GM20000 (cell line): ENCODE results near the gene ABTB1.

Experiments
- DNase-seq: peaks from one replicate; pipeline ENCODE4 v3.0.0; 2012; ENCODE audit warnings: low spot score
- CTCF ChIP-seq: IDR thresholded peaks from 2 replicates; pipeline ENCODE4 v1.5.1; 2012; ENCODE audit warnings: mild to moderate bottlenecking, control low read depth; ENCODE audit errors: extremely low read depth, missing control alignments

The ABTB1 gene

DNA sequence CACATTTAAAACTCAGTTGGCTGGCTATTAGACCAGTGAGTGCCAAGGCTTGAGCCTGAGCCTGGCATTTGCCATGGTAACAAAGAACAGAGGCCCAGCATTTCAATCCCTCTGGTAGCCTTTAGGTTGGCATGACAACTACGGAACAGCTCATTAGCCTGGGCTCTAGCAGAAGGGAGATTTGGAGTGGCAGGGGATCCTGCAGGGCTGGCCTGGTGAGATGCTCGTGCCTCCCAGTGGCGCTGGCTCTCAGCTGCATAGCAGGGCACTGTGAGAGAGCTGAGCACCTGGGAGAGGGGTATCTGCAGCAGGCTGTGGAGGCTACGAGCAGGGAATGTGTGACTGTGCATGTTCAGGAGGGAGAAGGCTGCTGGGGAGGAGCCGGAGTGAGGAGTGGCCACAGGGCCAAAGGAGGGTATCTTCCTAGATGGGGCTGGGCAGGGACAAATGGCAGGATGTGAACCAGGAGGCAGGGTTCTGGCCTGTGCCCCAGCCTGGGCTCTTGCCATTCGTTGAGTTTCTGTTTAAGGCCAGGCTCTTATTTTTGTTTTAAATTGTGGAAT, 5.6 kb upstream of the ABTB1 start:
- no peak for TF ChIP-seq CTCF
- no peak for DNase-seq

DNA sequence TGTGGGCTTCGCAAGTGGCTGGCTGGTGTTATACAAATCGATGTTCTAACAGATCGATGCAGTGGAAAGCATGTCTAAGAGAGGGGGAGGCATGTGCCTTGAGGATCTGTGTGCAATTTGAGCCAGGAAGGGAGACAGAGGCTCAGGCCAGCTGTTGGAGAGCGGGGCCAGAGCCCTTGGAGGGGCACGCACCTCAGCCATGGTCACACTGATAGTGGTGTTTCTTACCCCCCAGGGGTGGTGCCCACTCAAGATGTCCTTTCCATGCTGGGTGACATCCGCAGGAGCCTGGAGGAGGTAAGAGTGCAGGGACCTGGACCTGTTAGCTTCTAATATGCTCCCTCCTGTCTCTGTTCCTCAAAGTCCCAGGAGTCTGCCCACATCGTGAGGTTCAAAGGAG, 3.8 kb upstream of the ABTB1 start:
- DNase-seq = no peak
- no peak for TF ChIP-seq CTCF

GRCh38 chr3:127669541-127670228, 3.1 kb upstream of the ABTB1 start:
- DNase-seq = no peak
- no peak for TF ChIP-seq CTCF

DNA sequence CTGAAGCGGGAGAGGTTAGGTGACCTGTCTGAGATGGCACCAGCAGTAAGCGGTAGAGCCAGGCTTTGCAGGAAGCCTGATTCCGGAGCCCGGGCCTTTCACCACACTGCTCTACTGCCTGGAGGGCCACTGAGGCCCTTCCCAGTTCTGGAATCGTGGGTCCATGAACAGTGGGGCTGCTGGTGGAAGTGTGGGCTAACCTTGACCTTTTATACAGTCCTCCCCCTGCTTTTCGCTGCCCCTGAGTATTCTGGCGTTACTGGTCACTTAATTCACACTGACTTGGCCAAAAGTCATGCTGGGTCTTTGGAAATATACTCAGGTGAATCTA, 2.6 kb upstream of the ABTB1 start:
- DNase-seq = no peak
- TF ChIP-seq CTCF = no peak

- DNase-seq = no peak
- TF ChIP-seq CTCF = no peak
These were observed 1.8 kb upstream of the ABTB1 start for GRCh38 chr3:127670761-127671522.

- no peak for TF ChIP-seq CTCF
- DNase-seq = peak; percentile 60
These were observed 976 bp upstream of the ABTB1 start for GRCh38 chr3:127671523-127672428.
